ENCODE measurements around the gene HMGN4.

The HMGN4 gene

GRCh38 chr6:26554697-26555504 lies 16.7 kb downstream of the HMGN4 start:
- H3K4me1 ChIP-seq (ENCODE audit: control extremely low read depth in 1 of 4, control insufficient read depth in 4 of 4, insufficient read depth in 4 of 4, low read length in 3 of 4) = peaks cover 10 to 22% (median 19%) of the 10 kb centered on the region in 4 experiments
- H3K9me3 ChIP-seq (ENCODE audit: control extremely low read depth in 1 of 5, control insufficient read depth in 4 of 5, insufficient read depth in 2 of 5, low read depth in 1 of 5, low read length in 4 of 5) = no peaks in the 10 kb centered on the region
- DNase-seq = peak in 2 of 3 donors; percentile 68 to 79
- H3K27me3 ChIP-seq (replicated peaks in 2 of 5; ENCODE audit: control insufficient read depth in 4 of 5, insufficient read depth in 5 of 5, low read length in 4 of 5) = no peaks in the 10 kb centered on the region
- ChIA-PET CTCF (interaction anchor here (1.0 to 5.1 kb wide), 6 partner anchors 9 to 265 kb away, joined by 3 to 21 read pairs (median 4); no protein-coding TSS in a partner anchor), POLR2A (no interaction called here)
- WGBS (ENCODE audit: insufficient coverage) = 14% methylated on average over 17 of the region's 27 CpGs
- peak overlapping the region in 1 of 2 experiments; percentile 45 for H3K27ac ChIP-seq (ENCODE audit: insufficient read depth in 1 of 2, low read depth in 1 of 2, low read length in 2 of 2, poor library complexity in 1 of 2, severe bottlenecking in 2 of 2)
- no peaks in the 10 kb centered on the region for H3K36me3 ChIP-seq (ENCODE audit: control insufficient read depth in 4 of 4, insufficient read depth in 4 of 4, low read length in 3 of 4)
- peak overlapping the region in 6 of 7 experiments; percentile 75 to 100 (median 90) for H3K4me3 ChIP-seq (ENCODE audit: control insufficient read depth in 1 of 7, extremely low read depth in 1 of 7, insufficient read depth in 4 of 7, low read depth in 2 of 7, low read length in 6 of 7)

DNA sequence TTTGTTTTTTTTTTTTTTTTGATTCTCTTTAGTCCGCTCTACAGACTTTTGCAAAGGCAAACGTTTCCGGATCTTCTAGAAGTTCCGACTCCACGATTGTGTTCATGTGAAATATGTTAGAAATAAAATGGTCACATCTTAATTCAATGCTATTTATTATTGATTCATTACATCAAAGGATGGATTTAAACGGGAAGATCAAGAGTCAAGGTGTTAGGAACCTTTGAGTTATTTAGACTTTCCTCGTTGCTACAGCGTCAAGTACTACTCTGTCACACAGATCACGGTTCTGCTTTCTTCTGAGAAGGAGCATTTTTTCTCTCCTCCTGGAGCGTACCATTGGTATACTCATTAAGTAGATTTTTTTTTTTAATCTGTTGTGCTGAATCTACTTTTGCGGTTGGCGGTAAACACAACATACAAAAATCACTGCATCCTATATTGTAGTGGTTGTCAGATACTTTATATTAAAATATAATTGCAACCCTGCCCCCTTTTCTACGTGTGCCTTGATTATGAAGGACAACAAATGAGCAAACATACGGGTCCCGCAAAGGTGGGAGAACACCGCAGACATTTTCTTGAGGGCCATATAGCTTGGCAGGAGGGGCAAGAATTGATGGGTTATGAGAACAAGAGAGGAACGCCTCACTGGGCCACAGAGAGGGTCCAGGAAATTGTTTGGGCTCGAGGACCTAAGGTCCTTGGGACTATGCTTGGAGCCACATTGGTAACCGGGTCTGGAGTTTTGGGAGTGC lies 17.5 kb downstream of the HMGN4 start:
- CTCF ChIA-PET = interaction anchor here (1.0 to 5.1 kb wide), 3 partner anchors 10 to 17 kb away, joined by 3 to 21 read pairs (median 4); no protein-coding TSS in a partner anchor
- Histone ChIP-seq H3K9me3 (ENCODE audit: control extremely low read depth in 1 of 5, control insufficient read depth in 4 of 5, insufficient read depth in 2 of 5, low read depth in 1 of 5, low read length in 4 of 5) (no peaks in the 10 kb centered on the region), H3K36me3 (ENCODE audit: control insufficient read depth in 4 of 4, insufficient read depth in 4 of 4, low read length in 3 of 4) (no peaks in the 10 kb centered on the region), H3K27ac (ENCODE audit: insufficient read depth in 1 of 2, low read depth in 1 of 2, low read length in 2 of 2, poor library complexity in 1 of 2, severe bottlenecking in 2 of 2) (peak overlapping the region in 1 of 2 experiments; percentile 17), H3K4me1 (ENCODE audit: control extremely low read depth in 1 of 4, control insufficient read depth in 4 of 4, insufficient read depth in 4 of 4, low read length in 3 of 4) (peaks cover 10 to 18% (median 15%) of the 10 kb centered on the region in 4 experiments), H3K27me3 (replicated peaks in 2 of 5; ENCODE audit: control insufficient read depth in 4 of 5, insufficient read depth in 5 of 5, low read length in 4 of 5) (no peaks in the 10 kb centered on the region), H3K4me3 (ENCODE audit: control insufficient read depth in 1 of 7, extremely low read depth in 1 of 7, insufficient read depth in 4 of 7, low read depth in 2 of 7, low read length in 6 of 7) (peak overlapping the region in 2 of 7 experiments; percentile 86 to 99)
- WGBS (ENCODE audit: insufficient coverage) = 74% methylated on average over 10 of the region's 19 CpGs
- POLR2A ChIA-PET = no interaction called here
- peak in 1 of 3 donors; percentile 45 for DNase-seq

GRCh38 chr6:26556263-26557070 lies 18.3 kb downstream of the HMGN4 start:
- H3K36me3 ChIP-seq (ENCODE audit: control insufficient read depth in 4 of 4, insufficient read depth in 4 of 4, low read length in 3 of 4) = no peaks in the 10 kb centered on the region
- H3K27me3 ChIP-seq (replicated peaks in 2 of 5; ENCODE audit: control insufficient read depth in 4 of 5, insufficient read depth in 5 of 5, low read length in 4 of 5) = no peaks in the 10 kb centered on the region
- ChIA-PET CTCF (interaction anchor here (0.7 to 1.0 kb wide), 2 partner anchors 10 to 353 kb away, joined by 3 read pairs; no protein-coding TSS in a partner anchor), POLR2A (no interaction called here)
- H3K9me3 ChIP-seq (ENCODE audit: control extremely low read depth in 1 of 5, control insufficient read depth in 4 of 5, insufficient read depth in 2 of 5, low read depth in 1 of 5, low read length in 4 of 5) = no peaks in the 10 kb centered on the region
- 47% methylated on average over 13 of the region's 16 CpGs for WGBS (ENCODE audit: insufficient coverage)
- H3K4me1 ChIP-seq (ENCODE audit: control extremely low read depth in 1 of 4, control insufficient read depth in 4 of 4, insufficient read depth in 4 of 4, low read length in 3 of 4) = peaks cover 10 to 18% (median 15%) of the 10 kb centered on the region in 4 experiments
- peak in 2 of 3 donors; percentile 32 to 52 for DNase-seq
- peak overlapping the region in 1 of 7 experiments; percentile 19 for H3K4me3 ChIP-seq (ENCODE audit: control insufficient read depth in 1 of 7, extremely low read depth in 1 of 7, insufficient read depth in 4 of 7, low read depth in 2 of 7, low read length in 6 of 7)
- H3K27ac ChIP-seq (ENCODE audit: insufficient read depth in 1 of 2, low read depth in 1 of 2, low read length in 2 of 2, poor library complexity in 1 of 2, severe bottlenecking in 2 of 2) = peak overlapping the region in 1 of 2 experiments; percentile 17

- POLR2A ChIA-PET = interaction anchor here (0.6 kb wide), 1 partner anchor 18 kb away, joined by 6 read pairs; no protein-coding TSS in a partner anchor
- no peak for DNase-seq
- Histone ChIP-seq H3K27me3 (replicated peaks in 2 of 5; ENCODE audit: control insufficient read depth in 4 of 5, insufficient read depth in 5 of 5, low read length in 4 of 5) (no peaks in the 10 kb centered on the region), H3K4me1 (ENCODE audit: control extremely low read depth in 1 of 4, control insufficient read depth in 4 of 4, insufficient read depth in 4 of 4, low read length in 3 of 4) (no peaks in the 10 kb centered on the region), H3K36me3 (ENCODE audit: control insufficient read depth in 4 of 4, insufficient read depth in 4 of 4, low read length in 3 of 4) (no peaks in the 10 kb centered on the region), H3K27ac (ENCODE audit: insufficient read depth in 1 of 2, low read depth in 1 of 2, low read length in 2 of 2, poor library complexity in 1 of 2, severe bottlenecking in 2 of 2) (no peak overlapping the region), H3K4me3 (ENCODE audit: control insufficient read depth in 1 of 7, extremely low read depth in 1 of 7, insufficient read depth in 4 of 7, low read depth in 2 of 7, low read length in 6 of 7) (no peak overlapping the region), H3K9me3 (ENCODE audit: control extremely low read depth in 1 of 5, control insufficient read depth in 4 of 5, insufficient read depth in 2 of 5, low read depth in 1 of 5, low read length in 4 of 5) (no peaks in the 10 kb centered on the region)
- CTCF ChIA-PET = interaction anchor here (1.0 kb wide), 1 partner anchor 17 kb away, joined by 3 read pairs; no protein-coding TSS in a partner anchor
- WGBS (ENCODE audit: insufficient coverage) = 90% methylated on average over 11 of the region's 17 CpGs
Measured at GRCh38 chr6:26561533-26562466, 23.6 kb downstream of the HMGN4 start.

GRCh38 chr6:26563488-26563887 lies 25.3 kb downstream of the HMGN4 start:
- WGBS (ENCODE audit: insufficient coverage) = no CpG with 5 or more reads among the region's 6 CpGs
- DNase-seq = no peak
- no peaks in the 10 kb centered on the region for H3K9me3 ChIP-seq (ENCODE audit: control extremely low read depth in 1 of 5, control insufficient read depth in 4 of 5, insufficient read depth in 2 of 5, low read depth in 1 of 5, low read length in 4 of 5)
- no peak overlapping the region for H3K4me3 ChIP-seq (ENCODE audit: control insufficient read depth in 1 of 7, extremely low read depth in 1 of 7, insufficient read depth in 4 of 7, low read depth in 2 of 7, low read length in 6 of 7)
- H3K4me1 ChIP-seq (ENCODE audit: control extremely low read depth in 1 of 4, control insufficient read depth in 4 of 4, insufficient read depth in 4 of 4, low read length in 3 of 4) = no peaks in the 10 kb centered on the region
- no peak overlapping the region for H3K27ac ChIP-seq (ENCODE audit: insufficient read depth in 1 of 2, low read depth in 1 of 2, low read length in 2 of 2, poor library complexity in 1 of 2, severe bottlenecking in 2 of 2)
- H3K27me3 ChIP-seq (replicated peaks in 2 of 5; ENCODE audit: control insufficient read depth in 4 of 5, insufficient read depth in 5 of 5, low read length in 4 of 5) = no peaks in the 10 kb centered on the region
- CTCF ChIA-PET = interaction anchor here (0.9 kb wide), 1 partner anchor 32 kb away, joined by 3 read pairs; no protein-coding TSS in a partner anchor
- POLR2A ChIA-PET = no interaction called here
- no peaks in the 10 kb centered on the region for H3K36me3 ChIP-seq (ENCODE audit: control insufficient read depth in 4 of 4, insufficient read depth in 4 of 4, low read length in 3 of 4)

Data from common myeloid progenitor, CD34-positive (primary cell).